DND-41 (cell line): ENCODE measurements around the gene TRIP12.

Source experiments
- CTCF ChIP-seq: IDR thresholded peaks from 2 replicates; pipeline ENCODE4 v1.5.1; 2012; ENCODE audit warnings: borderline replicate concordance, low read length, moderate library complexity, mild to moderate bottlenecking; ENCODE audit not compliant: poor library complexity, severe bottlenecking; ENCODE audit errors: extremely low read depth
- EZH2 ChIP-seq: IDR thresholded peaks from 3 replicates; pipeline ENCODE4 v1.6.1; 2012; ENCODE audit warnings: borderline replicate concordance, low read depth, mild to moderate bottlenecking, moderate library complexity, low read length, inconsistent platforms; ENCODE audit not compliant: severe bottlenecking

GRCh38 chr2:229903037-229903436 is 18.8 kb downstream of the TRIP12 start:
- TF ChIP-seq CTCF: no peak
- TF ChIP-seq EZH2: no peak
